ENCODE results near the gene ENC1. TPM values are rescaled to one million over a fixed set of nuclear protein-coding genes. Genes with fewer than 3 reads are reported as not detected.

The ENC1 gene
- total RNA-seq, 1 donor from 2014 or later: 71.7 TPM

DNA sequence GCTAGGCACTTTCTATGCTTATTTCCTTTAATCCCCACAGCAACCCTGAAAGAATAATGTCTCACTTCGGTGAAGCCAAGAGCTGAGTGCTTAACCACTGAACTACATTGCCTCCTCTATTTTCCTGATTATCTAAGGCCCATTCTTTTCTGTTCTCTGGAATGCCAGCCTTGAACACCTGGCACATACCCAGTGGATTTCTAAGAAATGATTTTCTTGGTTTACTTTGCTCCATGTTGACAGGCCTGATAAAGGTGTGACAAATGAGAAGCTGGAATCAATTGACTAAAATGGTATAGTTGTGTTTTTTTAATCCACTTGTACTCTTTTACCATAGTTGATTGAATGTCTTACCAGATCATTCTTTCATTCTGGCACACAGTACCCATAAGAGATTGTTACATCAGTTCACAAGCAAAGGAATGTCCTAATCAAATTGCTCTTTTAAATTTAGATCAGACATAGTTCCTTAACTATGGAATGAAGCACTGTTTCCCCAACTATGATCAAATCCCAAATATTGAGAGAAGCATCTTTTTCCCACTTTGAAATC is 9.0 kb upstream of the ENC1 start:
- Mint-ChIP-seq H3K36me3 (ENCODE audit: insufficient read depth) (no peaks in the 10 kb centered on the region), H3K4me3 (ENCODE audit: low read depth) (peak overlapping the region; percentile 11), H3K27ac (peak overlapping the region; percentile 86), H3K27me3 (peaks cover 1% of the 10 kb centered on the region), H3K9me3 (ENCODE audit: low read depth) (no peaks in the 10 kb centered on the region), H3K4me1 (ENCODE audit: low read depth) (peaks cover 51% of the 10 kb centered on the region)
- TF ChIP-seq, protein P1, sequence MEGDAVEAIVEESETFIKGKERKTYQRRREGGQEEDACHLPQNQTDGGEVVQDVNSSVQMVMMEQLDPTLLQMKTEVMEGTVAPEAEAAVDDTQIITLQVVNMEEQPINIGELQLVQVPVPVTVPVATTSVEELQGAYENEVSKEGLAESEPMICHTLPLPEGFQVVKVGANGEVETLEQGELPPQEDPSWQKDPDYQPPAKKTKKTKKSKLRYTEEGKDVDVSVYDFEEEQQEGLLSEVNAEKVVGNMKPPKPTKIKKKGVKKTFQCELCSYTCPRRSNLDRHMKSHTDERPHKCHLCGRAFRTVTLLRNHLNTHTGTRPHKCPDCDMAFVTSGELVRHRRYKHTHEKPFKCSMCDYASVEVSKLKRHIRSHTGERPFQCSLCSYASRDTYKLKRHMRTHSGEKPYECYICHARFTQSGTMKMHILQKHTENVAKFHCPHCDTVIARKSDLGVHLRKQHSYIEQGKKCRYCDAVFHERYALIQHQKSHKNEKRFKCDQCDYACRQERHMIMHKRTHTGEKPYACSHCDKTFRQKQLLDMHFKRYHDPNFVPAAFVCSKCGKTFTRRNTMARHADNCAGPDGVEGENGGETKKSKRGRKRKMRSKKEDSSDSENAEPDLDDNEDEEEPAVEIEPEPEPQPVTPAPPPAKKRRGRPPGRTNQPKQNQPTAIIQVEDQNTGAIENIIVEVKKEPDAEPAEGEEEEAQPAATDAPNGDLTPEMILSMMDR (IDR thresholded peaks at IDR 0.05; ENCODE audit: unreplicated experiment): no peak
- DNase-seq (ENCODE audit: low spot score, unreplicated experiment): no peak

DNA sequence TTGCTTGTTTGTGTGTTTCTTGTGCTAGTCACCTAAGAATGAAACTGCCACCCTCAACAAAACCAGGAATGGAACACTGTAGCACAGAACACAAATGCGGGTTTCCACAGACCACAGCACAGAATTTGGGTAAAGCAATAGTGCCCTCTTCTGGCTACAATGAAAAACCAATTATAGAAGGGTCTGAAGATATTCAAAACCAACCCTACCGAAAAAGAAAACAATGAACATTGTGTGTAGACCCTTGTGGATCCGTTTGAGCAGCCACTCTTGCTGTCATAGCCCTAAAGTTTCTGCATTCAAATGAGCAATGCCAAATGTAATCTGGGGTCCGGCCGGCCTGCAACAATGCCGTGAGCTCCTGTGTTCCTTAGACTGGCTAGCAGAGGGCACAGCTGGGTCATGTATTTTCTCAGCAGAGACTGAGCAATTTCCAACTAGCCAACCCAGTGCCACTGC is 8.3 kb upstream of the ENC1 start:
- no peak for DNase-seq (ENCODE audit: low spot score, unreplicated experiment)
- H3K27me3 Mint-ChIP-seq: no peaks in the 10 kb centered on the region
- H3K4me1 Mint-ChIP-seq (ENCODE audit: low read depth): peaks cover 51% of the 10 kb centered on the region
- TF ChIP-seq, protein P1 (IDR thresholded peaks at IDR 0.05; ENCODE audit: unreplicated experiment): peak; percentile 84
- H3K27ac Mint-ChIP-seq: peak overlapping the region; percentile 86
- no peaks in the 10 kb centered on the region for H3K9me3 Mint-ChIP-seq (ENCODE audit: low read depth)
- peak overlapping the region; percentile 11 for H3K4me3 Mint-ChIP-seq (ENCODE audit: low read depth)
- no peaks in the 10 kb centered on the region for H3K36me3 Mint-ChIP-seq (ENCODE audit: insufficient read depth)

DNA sequence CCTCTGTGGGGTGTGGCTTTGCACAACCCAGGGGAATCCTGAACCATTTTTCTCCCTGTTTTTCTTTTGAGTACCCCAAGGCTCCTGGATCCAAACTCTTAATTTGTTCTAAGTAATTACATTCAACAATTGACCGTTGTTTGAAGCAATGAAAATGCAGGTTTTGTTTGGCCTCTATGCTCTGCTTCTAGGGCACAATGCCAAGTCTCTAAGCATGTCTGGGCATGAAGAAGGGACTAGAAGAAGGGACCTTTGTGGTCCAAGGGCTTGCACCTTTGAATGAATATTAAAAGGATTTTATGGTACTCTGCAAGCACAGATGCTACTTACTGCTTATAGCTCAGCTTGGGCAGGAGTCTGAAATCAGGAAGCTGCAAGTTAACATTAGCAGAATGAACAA is 6.6 kb upstream of the ENC1 start:
- H3K36me3 Mint-ChIP-seq (ENCODE audit: insufficient read depth): no peaks in the 10 kb centered on the region
- H3K27me3 Mint-ChIP-seq: no peaks in the 10 kb centered on the region
- H3K4me3 Mint-ChIP-seq (ENCODE audit: low read depth): no peak overlapping the region
- TF ChIP-seq, protein P1 (IDR thresholded peaks at IDR 0.05; ENCODE audit: unreplicated experiment): no peak
- H3K4me1 Mint-ChIP-seq (ENCODE audit: low read depth): peaks cover 46% of the 10 kb centered on the region
- no peak for DNase-seq (ENCODE audit: low spot score, unreplicated experiment)
- no peak overlapping the region for H3K27ac Mint-ChIP-seq
- H3K9me3 Mint-ChIP-seq (ENCODE audit: low read depth): no peaks in the 10 kb centered on the region

DNA sequence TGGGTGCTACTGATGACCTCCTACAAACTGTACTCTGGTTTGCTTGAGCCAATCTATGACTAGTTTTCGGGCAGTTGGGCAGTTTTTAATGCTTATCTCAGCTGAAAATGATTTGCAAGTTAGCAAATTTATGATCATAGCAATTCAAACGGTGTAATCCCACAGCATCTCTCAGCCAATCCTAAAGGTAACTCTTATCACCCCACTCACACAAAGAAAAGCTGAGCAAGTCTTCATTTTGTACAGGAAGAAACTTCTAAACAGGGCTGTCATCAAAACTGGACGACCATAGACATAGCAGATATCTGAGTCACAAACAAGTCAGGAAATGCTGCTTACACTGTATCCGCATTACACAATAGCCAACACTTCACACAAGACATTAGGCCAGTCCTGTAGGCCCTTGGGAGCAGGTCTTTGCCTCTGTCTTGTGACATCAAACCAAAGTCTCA is 2.6 kb upstream of the ENC1 start:
- Mint-ChIP-seq H3K27me3 (no peaks in the 10 kb centered on the region), H3K9me3 (ENCODE audit: low read depth) (no peaks in the 10 kb centered on the region), H3K4me3 (ENCODE audit: low read depth) (no peak overlapping the region), H3K4me1 (ENCODE audit: low read depth) (peaks cover 24% of the 10 kb centered on the region), H3K27ac (no peak overlapping the region), H3K36me3 (ENCODE audit: insufficient read depth) (no peaks in the 10 kb centered on the region)
- DNase-seq (ENCODE audit: low spot score, unreplicated experiment): no peak
- TF ChIP-seq, protein P1 (IDR thresholded peaks at IDR 0.05; ENCODE audit: unreplicated experiment): no peak

DNA sequence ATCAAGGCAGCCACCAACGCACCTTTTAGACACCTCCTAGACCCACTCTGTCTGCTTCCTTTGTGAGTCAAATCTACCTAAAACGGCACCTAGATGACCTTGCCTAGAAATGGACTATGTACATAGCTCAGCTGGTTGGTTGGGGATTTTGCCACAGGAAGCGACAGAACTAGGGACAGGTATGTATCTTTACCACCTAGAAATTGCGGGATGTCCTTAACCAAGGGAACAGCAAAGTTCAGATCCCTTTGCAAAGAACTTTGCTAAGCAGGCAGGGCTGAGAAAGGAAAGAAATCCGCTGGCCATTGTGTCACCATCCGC is 2.0 kb upstream of the ENC1 start:
- peak overlapping the region; percentile 95 for H3K4me3 Mint-ChIP-seq (ENCODE audit: low read depth)
- TF ChIP-seq, protein P1 (IDR thresholded peaks at IDR 0.05; ENCODE audit: unreplicated experiment): no peak

More for the DNA sequence above, 2.0 kb upstream of the ENC1 start:
- H3K27me3 Mint-ChIP-seq: no peaks in the 10 kb centered on the region
- H3K27ac Mint-ChIP-seq: peak overlapping the region; percentile 93
- H3K4me1 Mint-ChIP-seq (ENCODE audit: low read depth): peaks cover 30% of the 10 kb centered on the region
- no peaks in the 10 kb centered on the region for H3K9me3 Mint-ChIP-seq (ENCODE audit: low read depth)
- H3K36me3 Mint-ChIP-seq (ENCODE audit: insufficient read depth): peaks cover 1% of the 10 kb centered on the region
- no peak for DNase-seq (ENCODE audit: low spot score, unreplicated experiment)
